SW480 (cell line): ENCODE data around the gene ANKZF1.

Source experiments
- DNase-seq: peaks from one replicate; pipeline ENCODE4 v3.0.0-alpha.2; 2016; ENCODE audit warnings: low spot score

Gene ANKZF1

DNA sequence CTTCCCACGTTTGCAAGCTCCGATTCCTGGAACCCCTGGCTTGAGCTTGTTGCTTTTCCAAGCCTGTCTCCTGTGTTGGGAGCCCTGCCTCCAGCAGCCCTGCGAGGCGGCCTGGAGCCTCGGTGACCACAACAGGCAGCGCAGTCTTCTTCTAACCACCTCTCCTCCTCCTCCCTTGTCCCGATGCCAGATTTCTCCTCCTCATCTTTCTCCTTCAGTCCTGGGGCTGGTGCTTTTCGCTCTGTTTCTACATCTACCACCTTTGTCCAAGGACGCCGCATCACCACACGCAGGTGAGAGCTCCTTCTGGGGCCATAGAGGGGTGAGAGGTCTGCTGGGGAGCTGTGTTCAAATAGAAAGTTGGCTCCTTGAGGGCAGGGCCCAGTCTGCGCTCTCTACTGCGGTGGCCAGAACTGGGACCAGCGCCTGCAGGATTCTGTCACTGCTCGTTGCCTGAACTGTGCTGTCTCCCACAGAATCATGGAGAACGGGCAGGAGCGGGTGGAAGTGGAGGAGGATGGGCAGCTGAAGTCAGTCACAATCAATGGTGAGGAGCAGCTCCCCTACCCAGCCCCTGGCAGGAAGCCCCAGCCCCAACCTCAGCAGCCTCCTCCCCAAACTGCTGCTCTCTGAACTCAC is 53.5 kb downstream of the ANKZF1 start:
- no peak for DNase-seq

GRCh38 chr2:219284501-219285372 is 55.1 kb downstream of the ANKZF1 start:
- no peak for DNase-seq

- DNase-seq: no peak
Observed at GRCh38 chr2:219285373-219285735, 55.7 kb downstream of the ANKZF1 start.

DNA sequence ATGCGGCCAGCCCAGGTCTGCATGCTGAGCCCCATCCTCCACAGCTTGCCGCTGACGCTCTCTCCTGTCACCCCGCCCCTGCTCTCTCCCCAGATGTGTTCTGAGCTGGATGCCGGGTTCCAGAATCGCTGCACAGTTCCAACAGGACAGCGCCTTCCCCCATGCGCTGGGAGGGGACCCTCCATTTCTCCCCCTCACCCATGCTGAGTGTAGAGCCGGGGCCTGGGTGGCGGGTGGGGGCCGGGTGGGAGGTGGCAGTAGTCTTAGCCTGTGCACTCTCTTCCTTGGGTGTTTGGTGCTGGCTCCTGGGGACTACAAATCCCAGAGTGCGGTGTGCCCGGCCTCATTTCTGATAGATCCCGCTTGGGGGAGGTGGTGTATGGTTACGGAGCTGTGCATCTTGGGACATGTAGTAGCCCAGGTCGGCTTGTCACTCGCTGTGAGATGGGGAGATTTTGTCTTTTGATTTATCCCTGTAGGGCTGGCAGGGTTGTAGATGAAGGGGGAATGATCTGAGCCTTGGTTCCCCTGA is 56.4 kb downstream of the ANKZF1 start:
- DNase-seq: peak; percentile 92
